HG03159 (cell line): ENCODE measurements around the gene BCL2A1.
A peak's percentile ranks its signal among the peaks of the same experiment; 100 is the strongest.
"Not testable (repeated sequence)": the region's sequence is repeated elsewhere in the genome, so short reads cannot be mapped to it uniquely, and the experiment has no call there.

Source experiments
- ATAC-seq: cut with Tn5 transposase; IDR thresholded peaks from one replicate; pipeline ENCODE4 v1.9.1; 2021; ENCODE audit warnings: mild to moderate bottlenecking, moderate library complexity; ENCODE audit not compliant: unreplicated experiment

BCL2A1 gene

GRCh38 chr15:79926116-79926515 is 44.9 kb downstream of the BCL2A1 start:
- ATAC-seq: not testable (repeated sequence)

- ATAC-seq: no peak
Observed at GRCh38 chr15:79924379-79924778, 46.6 kb downstream of the BCL2A1 start.

GRCh38 chr15:79923515-79924169 is 47.4 kb downstream of the BCL2A1 start:
- ATAC-seq: peak; percentile 96

- ATAC-seq: peak; percentile 37
Observed at GRCh38 chr15:79923079-79923514, 47.9 kb downstream of the BCL2A1 start.

GRCh38 chr15:79922512-79923078 is 48.4 kb downstream of the BCL2A1 start:
- no peak for ATAC-seq

- no peak for ATAC-seq
Observed at GRCh38 chr15:79919749-79920511, 51.1 kb downstream of the BCL2A1 start.

- no peak for ATAC-seq
Observed at GRCh38 chr15:79919090-79919748, 51.8 kb downstream of the BCL2A1 start.

- no peak for ATAC-seq
Observed at GRCh38 chr15:79918278-79918677, 52.7 kb downstream of the BCL2A1 start.

GRCh38 chr15:79916502-79917132 is 54.4 kb downstream of the BCL2A1 start:
- no peak for ATAC-seq

- ATAC-seq: not testable (repeated sequence)
Observed at GRCh38 chr15:79915776-79916501, 55.1 kb downstream of the BCL2A1 start.

- no peak for ATAC-seq
Observed at GRCh38 chr15:79914728-79915127, 56.3 kb downstream of the BCL2A1 start.
